SU-DHL-6 (cell line): ENCODE data around the gene GDA.

ENCODE experiments used
- H2AFZ ChIP-seq: fragments of 200-600 bp; sonication (generic); 2 replicates; pipeline ENCODE4 v1.6.1; 2014; ENCODE audit warnings: low read depth, mild to moderate bottlenecking, moderate library complexity, mixed read lengths, antibody characterized with exemption, low read length; ENCODE audit not compliant: severe bottlenecking
- H3F3A ChIP-seq: fragments of 200-600 bp; shearing (Covaris generic); 2 replicates; pipeline ENCODE4 v1.6.0; 2016; ENCODE audit warnings: antibody characterized with exemption, mild to moderate bottlenecking; ENCODE audit not compliant: insufficient read depth
- H3K27ac ChIP-seq: fragments of 200-600 bp; sonication (generic); 2 replicates; pipeline ENCODE4 v1.5.1; 2016; ENCODE audit warnings: low read depth, mild to moderate bottlenecking, low read length, moderate library complexity, mixed read lengths
- H3K27me3 ChIP-seq: fragments of 200-600 bp; sonication (generic), shearing (Covaris generic); 2 replicates; pipeline ENCODE4 v1.6.0; 2014; ENCODE audit warnings: mild to moderate bottlenecking, low read length
- H3K36me3 ChIP-seq: fragments of 200-600 bp; sonication (generic); 2 replicates; pipeline ENCODE4 v1.6.1; 2014; ENCODE audit warnings: mild to moderate bottlenecking, low read length, mixed read lengths
- H3K4me2 ChIP-seq: fragments of 300-600, 200-600 bp; shearing (Covaris generic), sonication (generic); 2 replicates; pipeline ENCODE4 v1.6.0; 2014; ENCODE audit warnings: low read length, low read depth, mild to moderate bottlenecking; ENCODE audit not compliant: poor library complexity, severe bottlenecking
- H3K4me3 ChIP-seq: fragments of 200-600 bp; sonication (generic); 2 replicates; pipeline ENCODE4 v1.5.1; 2014; ENCODE audit warnings: antibody characterized with exemption, low read length, mild to moderate bottlenecking, mixed read lengths; ENCODE audit not compliant: insufficient read depth, poor library complexity, severe bottlenecking
- H3K79me2 ChIP-seq: fragments of 200-600 bp; sonication (generic); 2 replicates; pipeline ENCODE4 v1.6.1; 2014; ENCODE audit warnings: mild to moderate bottlenecking, low read length, moderate library complexity; ENCODE audit not compliant: insufficient read depth
- H3K9ac ChIP-seq: fragments of 200-600 bp; sonication (generic); 2 replicates; pipeline ENCODE4 v1.7.0; 2014; ENCODE audit warnings: mild to moderate bottlenecking, low read length
- H3K9me2 ChIP-seq: fragments of 200-600 bp; sonication (generic); replicated peaks from 2 replicates; pipeline ENCODE4 v1.6.1; 2014; ENCODE audit warnings: low read length; ENCODE audit not compliant: insufficient read depth
- H3K9me3 ChIP-seq: fragments of 200-600 bp; sonication (generic); 2 replicates; pipeline ENCODE4 v1.6.1; 2014; ENCODE audit warnings: low read length, mixed read lengths; ENCODE audit not compliant: insufficient read depth
- H4K20me1 ChIP-seq: fragments of 200-600 bp; sonication (generic); 2 replicates; pipeline ENCODE4 v1.6.1; 2014; ENCODE audit warnings: low read depth, mild to moderate bottlenecking, antibody characterized with exemption, low read length, moderate library complexity, mixed read lengths
- EZH2phosphoT487 ChIP-seq: fragments of 200-600 bp; sonication (generic), shearing (Covaris generic); conservative IDR thresholded peaks from 2 replicates; pipeline ENCODE4 v1.6.1; 2018; ENCODE audit warnings: mild to moderate bottlenecking, antibody characterized with exemption, low read length, moderate library complexity, mixed read lengths
- TF ChIP-seq, protein P1 (sequence below): fragments of 200-600 bp; sonication (generic); IDR thresholded peaks from one replicate; pipeline ENCODE4 v1.5.1; 2017; ENCODE audit warnings: antibody characterized with exemption, mild to moderate bottlenecking, low read length, moderate library complexity; ENCODE audit not compliant: insufficient read depth, poor library complexity, severe bottlenecking

Gene GDA

DNA sequence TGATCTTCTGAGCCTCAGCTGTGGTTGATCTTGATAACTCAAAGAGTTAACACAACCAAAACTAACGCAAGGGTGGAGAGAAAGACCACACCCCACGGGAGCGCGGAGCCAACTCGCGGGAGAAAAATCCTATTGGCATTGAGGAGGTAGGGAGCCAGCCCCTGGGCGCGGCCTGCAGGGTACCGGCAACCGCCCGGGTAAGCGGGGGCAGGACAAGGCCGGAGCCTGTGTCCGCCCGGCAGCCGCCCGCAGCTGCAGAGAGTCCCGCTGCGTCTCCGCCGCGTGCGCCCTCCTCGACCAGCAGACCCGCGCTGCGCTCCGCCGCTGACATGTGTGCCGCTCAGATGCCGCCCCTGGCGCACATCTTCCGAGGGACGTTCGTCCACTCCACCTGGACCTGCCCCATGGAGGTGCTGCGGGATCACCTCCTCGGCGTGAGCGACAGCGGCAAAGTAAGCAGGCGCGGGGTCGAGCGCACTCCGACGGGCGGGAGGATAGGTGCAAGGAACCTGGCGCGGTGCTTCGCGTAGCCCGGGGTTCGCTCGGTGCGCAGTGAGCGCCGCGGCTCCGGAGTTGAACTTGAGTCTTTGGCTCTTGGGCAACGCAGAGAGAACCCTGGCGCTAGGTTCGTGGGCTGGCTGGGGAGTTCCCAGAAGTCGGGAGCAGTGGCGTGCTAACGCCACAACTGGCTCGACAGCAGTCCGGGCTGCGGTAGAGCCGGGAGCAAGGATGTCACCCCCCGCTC, at the start of gene GDA:
GDA (plus strand) TSS at position 210 of the 745 bp plus-strand sequence; CDS start at position 330, 120 bp downstream.
- no peaks in the 10 kb centered on the region for H3K9me2 ChIP-seq
- no peaks in the 10 kb centered on the region for H4K20me1 ChIP-seq
- no peaks in the 10 kb centered on the region for H3K36me3 ChIP-seq
- TF ChIP-seq EZH2phosphoT487 = no peak
- TF ChIP-seq, protein P1, sequence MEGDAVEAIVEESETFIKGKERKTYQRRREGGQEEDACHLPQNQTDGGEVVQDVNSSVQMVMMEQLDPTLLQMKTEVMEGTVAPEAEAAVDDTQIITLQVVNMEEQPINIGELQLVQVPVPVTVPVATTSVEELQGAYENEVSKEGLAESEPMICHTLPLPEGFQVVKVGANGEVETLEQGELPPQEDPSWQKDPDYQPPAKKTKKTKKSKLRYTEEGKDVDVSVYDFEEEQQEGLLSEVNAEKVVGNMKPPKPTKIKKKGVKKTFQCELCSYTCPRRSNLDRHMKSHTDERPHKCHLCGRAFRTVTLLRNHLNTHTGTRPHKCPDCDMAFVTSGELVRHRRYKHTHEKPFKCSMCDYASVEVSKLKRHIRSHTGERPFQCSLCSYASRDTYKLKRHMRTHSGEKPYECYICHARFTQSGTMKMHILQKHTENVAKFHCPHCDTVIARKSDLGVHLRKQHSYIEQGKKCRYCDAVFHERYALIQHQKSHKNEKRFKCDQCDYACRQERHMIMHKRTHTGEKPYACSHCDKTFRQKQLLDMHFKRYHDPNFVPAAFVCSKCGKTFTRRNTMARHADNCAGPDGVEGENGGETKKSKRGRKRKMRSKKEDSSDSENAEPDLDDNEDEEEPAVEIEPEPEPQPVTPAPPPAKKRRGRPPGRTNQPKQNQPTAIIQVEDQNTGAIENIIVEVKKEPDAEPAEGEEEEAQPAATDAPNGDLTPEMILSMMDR = no peak
- no peak within 1 kb of the TSS for H2AFZ ChIP-seq
- no peaks in the 10 kb centered on the region for H3F3A ChIP-seq
- H3K79me2 ChIP-seq = no peaks in the 10 kb centered on the region
- H3K27ac ChIP-seq = no peak within 1 kb of the TSS
- no peaks in the 10 kb centered on the region for H3K27me3 ChIP-seq
- H3K4me3 ChIP-seq = no peak within 1 kb of the TSS
- no peaks in the 10 kb centered on the region for H3K9me3 ChIP-seq
- no peak within 1 kb of the TSS for H3K9ac ChIP-seq
- no peak within 1 kb of the TSS for H3K4me2 ChIP-seq

DNA sequence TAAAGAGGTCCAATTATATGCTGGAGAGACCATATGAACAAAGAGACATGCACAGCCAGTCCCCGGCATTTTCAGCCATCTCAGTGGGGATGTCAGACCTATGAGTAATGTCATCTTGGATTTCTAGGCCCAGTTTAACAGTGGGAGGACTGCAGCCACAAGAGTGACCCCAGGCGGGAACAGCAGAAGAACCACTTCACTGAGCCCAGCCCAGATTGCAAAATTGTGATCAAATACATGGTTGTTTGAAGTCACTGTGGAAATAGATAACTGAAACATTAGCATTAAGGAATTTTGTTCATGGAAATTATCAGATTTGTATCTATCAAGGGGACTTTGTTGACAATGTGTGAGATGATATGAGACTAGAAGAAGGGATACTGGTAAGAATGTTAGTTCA, 46.7 kb upstream of the GDA start:
- TF ChIP-seq, protein P1 = no peak
- TF ChIP-seq EZH2phosphoT487 = no peak
- no peak overlapping the region for H2AFZ ChIP-seq
- no peaks in the 10 kb centered on the region for H3K79me2 ChIP-seq
- no peaks in the 10 kb centered on the region for H3F3A ChIP-seq
- H3K9ac ChIP-seq = no peak overlapping the region
- H3K9me2 ChIP-seq = no peaks in the 10 kb centered on the region
- H3K9me3 ChIP-seq = no peaks in the 10 kb centered on the region
- H3K27ac ChIP-seq = no peak overlapping the region
- no peak overlapping the region for H3K4me2 ChIP-seq
- no peaks in the 10 kb centered on the region for H3K36me3 ChIP-seq
- no peaks in the 10 kb centered on the region for H3K27me3 ChIP-seq
- H3K4me3 ChIP-seq = no peak overlapping the region
- no peaks in the 10 kb centered on the region for H4K20me1 ChIP-seq

DNA sequence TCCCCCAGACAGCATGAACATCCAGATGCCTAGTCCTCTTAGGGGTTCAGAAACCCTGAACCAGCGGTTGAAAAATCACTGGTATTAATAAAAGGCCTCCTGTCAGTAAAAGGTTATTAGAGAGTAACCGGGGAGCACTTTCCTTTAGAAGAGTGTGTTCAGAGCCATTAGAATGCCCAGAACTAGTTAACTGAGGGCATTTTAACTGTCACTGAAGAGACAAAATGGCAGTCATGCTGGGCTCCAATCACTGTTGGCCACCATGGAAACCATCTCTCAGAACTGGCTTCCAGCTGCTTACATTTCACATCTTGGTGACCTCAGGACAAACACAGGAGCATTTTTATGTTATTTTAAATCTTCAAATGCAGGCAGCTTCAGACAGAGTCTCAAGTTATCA, 36.2 kb upstream of the GDA start:
- H4K20me1 ChIP-seq = no peaks in the 10 kb centered on the region
- no peak overlapping the region for H3K9ac ChIP-seq
- no peaks in the 10 kb centered on the region for H3K27me3 ChIP-seq
- H3F3A ChIP-seq = no peaks in the 10 kb centered on the region
- H3K9me3 ChIP-seq = no peaks in the 10 kb centered on the region
- no peak overlapping the region for H3K4me2 ChIP-seq
- H2AFZ ChIP-seq = no peak overlapping the region
- H3K36me3 ChIP-seq = no peaks in the 10 kb centered on the region
- no peak overlapping the region for H3K4me3 ChIP-seq
- no peaks in the 10 kb centered on the region for H3K79me2 ChIP-seq
- no peaks in the 10 kb centered on the region for H3K9me2 ChIP-seq
- TF ChIP-seq, protein P1 = no peak
- TF ChIP-seq EZH2phosphoT487 = no peak
- no peak overlapping the region for H3K27ac ChIP-seq
